DMS53 treated with DMSO at 0.1 percent for 48 hours (cell line): ENCODE measurements around the gene THOP1.

Experiments used
- DNase-seq: peaks from one replicate; lab custom pipeline; 2025; ENCODE audit not compliant: unreplicated experiment; lab: John Stamatoyannopoulos, UW

THOP1 gene

GRCh38 chr19:2761876-2762782, 23.2 kb upstream of the THOP1 start:
- no peak for DNase-seq

DNA sequence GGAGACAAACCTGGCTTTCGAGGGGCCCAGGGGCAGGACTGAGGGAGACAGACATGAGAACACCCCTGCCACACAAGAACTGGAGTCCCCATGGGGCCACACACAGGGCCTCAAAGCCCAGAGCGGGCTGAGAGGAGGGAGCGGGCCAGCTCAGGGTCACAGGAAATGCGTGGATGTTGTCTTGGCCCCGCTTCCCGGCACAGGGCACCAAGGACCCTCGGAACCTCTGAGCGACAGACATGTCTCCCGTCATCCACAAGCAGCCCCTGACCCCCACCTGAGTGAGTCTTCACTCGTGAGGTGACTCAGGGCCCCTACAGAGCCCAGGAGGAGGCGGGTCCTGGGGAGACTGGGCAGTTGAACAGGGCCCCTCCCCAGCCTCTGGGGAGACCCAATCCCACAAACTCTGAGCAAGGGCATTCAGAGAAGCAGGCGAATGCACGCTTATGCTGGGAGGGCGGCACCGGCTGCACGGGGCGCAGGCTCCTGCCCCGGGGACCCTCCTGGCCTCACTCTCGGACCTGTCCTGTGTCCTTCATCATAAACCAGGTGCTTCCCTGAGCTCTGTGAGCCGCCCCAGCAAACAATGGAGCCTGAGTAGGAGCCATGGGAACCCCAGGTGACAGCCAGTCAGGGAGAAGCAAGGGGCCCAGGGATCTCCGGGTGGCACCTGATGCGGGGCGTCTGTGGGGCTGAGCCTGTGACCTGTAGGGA, 22.4 kb upstream of the THOP1 start:
- DNase-seq: no peak

- DNase-seq: no peak
Measured at GRCh38 chr19:2763687-2764086, 21.6 kb upstream of the THOP1 start.

DNA sequence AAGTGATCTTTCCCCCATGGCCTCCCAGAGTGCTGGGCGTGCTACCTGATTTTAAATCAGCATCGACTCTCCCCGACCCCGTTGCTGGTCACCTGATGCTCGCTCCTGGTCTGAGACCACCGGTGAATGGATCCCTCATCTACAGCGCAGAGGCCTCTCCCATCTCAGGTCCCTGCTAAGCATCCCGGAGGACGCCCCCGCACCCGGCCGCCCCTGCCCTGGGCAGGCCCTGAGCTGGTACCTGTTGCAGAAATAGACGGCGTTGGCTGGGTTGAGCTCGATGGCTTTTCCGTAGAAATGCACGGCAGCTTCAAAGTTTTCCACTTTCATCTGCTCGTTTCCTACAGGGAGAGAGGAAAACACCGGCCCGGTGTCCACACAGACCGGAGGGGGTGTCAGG, 20.4 kb upstream of the THOP1 start:
- DNase-seq: no peak

GRCh38 chr19:2765376-2765775, 19.9 kb upstream of the THOP1 start:
- DNase-seq: no peak

DNA sequence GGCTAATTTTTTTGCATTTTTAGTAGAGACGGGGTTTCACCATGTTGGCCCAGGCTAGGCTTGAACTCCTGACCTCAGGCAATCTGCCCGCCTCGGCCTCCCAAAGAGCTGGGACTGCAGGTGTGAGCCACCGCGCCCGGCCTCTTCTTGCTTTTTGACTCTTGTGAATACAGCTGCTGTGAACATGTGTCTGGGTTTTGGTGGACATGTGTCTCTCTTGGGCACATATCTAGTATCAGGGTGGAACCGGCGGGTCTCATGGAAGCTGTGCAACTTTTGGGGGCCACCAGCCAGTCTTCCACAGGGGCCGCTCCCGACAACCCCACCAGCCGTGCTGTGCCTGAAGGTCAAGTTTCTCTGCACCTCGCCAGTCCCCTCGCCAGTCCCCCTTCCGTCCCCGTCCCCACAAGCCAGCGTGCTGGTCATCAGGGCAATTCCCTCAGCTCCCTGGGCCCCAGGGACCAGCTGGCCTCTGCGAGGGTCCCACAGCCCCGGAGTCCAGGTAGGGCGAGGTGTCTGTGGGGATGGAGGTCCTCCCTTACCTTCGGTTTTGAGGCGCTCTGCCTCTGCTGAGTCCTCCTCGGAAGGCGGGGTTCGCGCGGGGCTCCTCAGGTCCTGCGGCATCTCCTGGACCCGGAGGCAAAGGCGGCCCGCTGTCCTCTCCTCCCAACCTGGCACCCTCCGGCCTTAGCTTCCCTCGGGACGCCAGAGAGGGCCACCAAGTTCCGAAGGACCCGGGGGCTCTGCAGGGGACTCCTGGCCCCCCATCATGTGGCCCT, 18.5 kb upstream of the THOP1 start:
- no peak for DNase-seq

- no peak for DNase-seq
Measured at GRCh38 chr19:2767688-2768087, 17.6 kb upstream of the THOP1 start.

- DNase-seq: no peak
Measured at GRCh38 chr19:2768365-2769132, 16.8 kb upstream of the THOP1 start.

- DNase-seq: no peak
Measured at GRCh38 chr19:2769218-2769617, 16.1 kb upstream of the THOP1 start.

DNA sequence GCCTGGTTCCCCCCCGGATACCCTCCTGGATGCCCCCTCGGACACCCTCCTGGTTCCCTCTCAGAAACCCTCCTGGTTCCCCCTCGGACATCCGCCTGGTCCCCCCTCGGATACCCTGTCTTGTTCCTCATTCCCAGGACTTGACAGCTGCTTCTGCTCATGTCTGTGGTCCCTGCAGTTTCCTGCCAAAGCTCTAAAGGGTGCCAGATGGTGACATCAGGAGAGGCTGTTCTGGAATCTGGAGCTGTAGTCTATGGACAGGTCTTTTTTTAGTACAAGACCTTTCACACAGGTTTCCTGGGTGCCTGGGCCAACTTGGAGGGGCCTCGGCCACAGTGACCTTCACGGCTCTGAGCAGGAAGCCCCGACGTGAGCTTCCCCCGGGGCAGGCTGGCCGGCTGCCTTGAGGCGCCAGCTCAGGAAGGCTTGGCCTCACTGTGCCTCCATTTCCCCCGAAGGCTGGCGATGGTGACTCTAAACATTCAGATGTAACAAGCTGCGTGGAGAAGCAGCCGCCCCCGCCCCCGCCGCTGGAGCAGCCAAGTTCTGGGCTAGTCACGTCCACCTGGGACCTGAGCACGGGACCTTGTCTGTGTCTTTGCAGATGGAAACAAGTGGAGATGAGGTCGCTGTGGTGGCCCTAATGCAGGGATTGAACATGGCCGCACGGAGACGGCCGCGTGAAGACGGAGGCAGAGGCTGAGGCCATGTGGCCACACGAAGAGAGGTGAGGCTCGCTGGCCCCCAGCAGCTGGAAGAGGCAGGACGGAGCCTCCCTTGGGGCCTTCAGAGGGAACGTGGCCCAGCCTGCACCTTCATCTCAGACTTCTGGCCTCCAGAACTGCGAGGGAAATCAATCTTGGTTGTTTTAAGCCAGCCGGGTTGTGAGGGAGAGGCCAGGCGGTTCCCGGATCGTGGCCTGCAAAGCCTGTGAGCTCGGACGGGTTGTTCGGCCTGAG, 15.0 kb upstream of the THOP1 start:
- no peak for DNase-seq

DNA sequence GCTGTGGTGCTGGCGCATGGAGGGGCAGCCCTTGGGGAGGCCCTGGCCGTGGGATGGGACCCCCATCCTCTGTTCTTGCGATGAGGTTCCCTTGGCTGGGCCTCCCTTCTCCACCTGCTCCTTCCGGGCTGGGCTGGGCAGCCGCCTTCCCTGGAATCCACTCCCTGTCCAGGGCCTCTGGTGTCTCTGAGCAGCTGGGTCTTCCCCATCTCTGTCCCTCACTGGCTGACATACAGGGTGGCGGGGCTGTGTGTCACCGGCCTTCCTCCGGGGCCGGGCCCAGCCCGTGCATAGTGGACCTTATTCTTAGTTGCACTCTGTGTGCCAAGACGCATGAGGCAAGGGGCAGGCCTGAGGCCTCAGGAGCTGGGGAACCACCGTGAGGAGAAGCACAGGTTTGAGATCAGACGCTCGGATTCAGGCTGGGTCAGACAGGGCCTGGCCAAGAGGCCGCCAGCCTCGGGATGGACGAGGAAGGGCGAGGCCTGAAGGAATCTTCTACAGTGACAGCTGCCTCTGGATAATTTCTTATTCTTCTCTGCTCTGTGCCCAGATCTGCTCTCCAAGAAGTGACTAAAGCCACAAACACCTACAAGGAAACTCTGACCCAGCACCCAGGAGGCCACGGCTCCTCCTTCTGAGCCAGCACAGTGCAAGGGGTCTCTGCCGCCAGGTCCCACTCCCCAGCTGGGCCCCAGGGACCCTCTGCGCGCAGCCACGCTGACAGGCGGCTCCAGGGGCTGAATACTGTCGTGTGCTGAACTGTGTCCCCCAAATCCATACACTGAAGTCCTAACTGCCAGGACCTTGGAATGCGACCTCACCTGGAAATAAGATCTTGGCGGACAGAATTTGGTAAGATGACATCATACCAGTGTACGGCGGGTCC, 13.3 kb upstream of the THOP1 start:
- DNase-seq: no peak

DNA sequence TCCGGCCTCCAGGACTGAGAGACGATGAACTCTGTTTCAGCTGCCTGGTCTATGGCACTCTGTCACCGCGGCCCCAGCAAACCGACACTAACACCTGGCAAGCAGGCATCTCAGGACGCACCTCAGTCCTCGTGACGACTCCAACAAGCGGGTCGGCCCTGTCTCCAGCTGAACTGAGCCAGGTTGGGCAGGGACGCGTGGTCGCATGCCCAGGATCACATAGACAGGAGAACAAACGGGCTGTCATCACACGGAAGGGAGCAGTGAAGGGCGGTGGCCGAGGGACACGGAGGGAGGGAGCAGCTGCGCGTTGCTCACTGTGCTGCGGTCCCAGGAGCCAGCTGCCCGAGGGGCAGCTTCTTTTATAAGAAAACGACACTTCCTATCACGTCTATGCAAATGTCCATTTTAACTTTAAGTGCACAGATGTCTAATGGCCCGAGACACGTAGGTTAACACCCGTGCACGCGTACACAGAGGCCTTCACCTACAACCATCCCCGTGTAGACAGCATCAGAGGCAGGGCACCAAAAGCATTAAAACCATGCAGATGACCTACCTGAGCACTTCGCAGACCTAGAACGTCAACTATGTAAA, 11.1 kb upstream of the THOP1 start:
- no peak for DNase-seq

GRCh38 chr19:2774953-2775555, 10.2 kb upstream of the THOP1 start:
- DNase-seq: no peak

DNA sequence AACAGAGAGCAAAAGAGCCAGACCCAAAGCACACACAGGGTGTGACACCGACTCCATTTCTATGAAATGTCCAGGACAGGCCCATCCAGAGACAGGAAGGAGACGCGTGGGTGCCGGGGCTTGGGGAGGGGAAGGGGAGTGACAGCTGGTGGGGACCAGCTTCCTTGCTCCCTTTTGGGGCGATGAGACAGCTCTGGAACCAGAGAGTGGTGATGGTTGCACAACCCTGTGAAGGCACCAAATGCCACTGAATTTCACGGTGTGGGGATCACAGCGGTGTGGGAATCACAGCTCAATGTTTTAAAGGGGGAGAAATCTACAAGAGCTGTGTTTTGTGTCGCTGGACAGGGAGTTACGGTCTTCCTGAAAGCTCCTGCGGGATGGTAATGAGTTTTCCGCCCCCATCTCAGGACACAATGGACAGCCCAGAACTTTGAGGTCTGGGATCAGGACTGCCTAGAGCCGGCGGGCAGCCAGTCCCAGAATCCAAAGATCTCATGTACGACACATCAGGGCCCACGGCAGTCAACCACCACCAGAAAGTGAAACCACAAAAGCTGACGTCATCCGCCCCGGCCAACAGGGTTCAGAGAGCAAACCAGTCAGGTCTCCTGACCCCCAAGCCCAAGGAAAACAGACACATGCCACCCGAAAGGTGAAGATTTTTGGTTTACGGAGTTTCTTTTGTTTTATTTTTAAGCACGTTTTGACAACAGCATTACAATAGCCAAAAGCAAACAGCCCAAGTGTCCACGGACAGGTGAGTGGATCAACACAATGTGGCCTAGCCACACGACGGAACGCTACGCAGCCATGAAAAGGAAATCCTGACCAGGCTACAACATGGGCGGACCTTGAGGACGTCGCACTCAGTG, 9.5 kb upstream of the THOP1 start:
- no peak for DNase-seq

DNA sequence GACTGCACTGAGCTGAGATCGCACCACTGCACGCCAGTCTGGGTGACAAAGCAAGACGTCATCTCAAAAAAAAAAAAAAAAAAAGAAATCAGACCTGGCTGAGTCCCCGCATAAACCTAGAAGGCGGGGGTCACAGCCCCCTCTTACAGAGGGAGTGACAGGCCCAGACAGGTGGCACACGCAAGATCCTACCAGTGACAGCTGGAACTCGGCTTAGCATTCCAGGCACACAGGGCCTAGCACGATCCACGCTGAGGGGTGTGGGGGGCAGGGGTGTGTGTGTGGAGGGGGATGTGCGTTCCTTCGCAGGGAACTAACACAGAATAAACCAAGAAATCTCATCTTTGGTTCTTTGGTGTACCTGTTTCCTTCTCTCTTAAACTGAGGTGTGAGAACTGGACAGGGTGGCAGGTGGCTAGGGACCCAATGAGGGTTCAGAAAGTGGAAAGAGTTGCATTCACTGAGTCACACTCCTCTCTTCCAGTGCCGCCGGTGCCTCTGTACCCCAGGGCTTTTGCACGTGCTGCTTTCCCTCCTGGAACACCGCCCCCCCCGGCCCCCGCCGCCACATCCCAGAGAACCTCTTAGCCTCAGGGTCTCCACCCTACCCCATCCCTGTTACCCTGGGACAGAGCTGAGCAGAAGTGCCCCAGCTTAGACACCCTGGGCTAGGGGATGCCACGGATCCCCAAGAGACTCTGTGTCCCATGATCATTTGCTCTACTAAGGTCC, 7.2 kb upstream of the THOP1 start:
- DNase-seq: no peak

DNA sequence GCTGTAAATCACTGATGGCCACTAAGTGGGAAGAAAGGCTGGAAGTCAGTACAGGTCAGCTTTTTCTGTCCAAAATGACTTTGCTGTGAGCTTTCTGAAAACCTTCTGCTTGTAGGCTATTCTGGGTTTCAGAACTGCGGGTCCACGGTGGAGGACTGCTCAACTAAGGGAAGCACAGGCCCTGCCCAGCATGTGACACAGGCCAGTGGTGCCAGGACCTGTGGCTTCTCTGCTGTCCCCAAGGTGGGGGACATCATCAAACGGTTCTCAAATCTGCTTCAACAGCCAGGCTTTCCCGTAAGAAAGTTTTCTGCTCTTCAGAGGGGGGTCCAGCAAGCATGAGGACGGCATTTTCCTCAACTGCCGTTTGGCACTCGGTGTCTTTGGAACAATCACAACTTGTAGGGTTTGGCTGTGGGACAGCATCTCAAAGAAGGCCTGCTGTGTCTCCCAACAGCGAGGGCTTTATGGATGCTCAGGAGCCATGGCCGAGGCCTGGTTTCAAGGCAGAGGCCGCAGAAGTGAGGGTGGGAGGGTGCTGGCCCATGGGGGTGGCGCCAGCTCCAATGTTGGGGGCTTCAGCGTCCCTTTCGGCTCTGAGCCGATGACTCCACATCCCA, 6.1 kb upstream of the THOP1 start:
- no peak for DNase-seq
